ENCODE measurements around the gene POLD2.

GRCh38 chr7:44162785-44163395 lies 39.5 kb upstream of the POLD2 start:
- TF ChIP-seq, protein P1, sequence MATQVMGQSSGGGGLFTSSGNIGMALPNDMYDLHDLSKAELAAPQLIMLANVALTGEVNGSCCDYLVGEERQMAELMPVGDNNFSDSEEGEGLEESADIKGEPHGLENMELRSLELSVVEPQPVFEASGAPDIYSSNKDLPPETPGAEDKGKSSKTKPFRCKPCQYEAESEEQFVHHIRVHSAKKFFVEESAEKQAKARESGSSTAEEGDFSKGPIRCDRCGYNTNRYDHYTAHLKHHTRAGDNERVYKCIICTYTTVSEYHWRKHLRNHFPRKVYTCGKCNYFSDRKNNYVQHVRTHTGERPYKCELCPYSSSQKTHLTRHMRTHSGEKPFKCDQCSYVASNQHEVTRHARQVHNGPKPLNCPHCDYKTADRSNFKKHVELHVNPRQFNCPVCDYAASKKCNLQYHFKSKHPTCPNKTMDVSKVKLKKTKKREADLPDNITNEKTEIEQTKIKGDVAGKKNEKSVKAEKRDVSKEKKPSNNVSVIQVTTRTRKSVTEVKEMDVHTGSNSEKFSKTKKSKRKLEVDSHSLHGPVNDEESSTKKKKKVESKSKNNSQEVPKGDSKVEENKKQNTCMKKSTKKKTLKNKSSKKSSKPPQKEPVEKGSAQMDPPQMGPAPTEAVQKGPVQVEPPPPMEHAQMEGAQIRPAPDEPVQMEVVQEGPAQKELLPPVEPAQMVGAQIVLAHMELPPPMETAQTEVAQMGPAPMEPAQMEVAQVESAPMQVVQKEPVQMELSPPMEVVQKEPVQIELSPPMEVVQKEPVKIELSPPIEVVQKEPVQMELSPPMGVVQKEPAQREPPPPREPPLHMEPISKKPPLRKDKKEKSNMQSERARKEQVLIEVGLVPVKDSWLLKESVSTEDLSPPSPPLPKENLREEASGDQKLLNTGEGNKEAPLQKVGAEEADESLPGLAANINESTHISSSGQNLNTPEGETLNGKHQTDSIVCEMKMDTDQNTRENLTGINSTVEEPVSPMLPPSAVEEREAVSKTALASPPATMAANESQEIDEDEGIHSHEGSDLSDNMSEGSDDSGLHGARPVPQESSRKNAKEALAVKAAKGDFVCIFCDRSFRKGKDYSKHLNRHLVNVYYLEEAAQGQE (IDR thresholded peaks at IDR 0.05; ENCODE audit: borderline replicate concordance), result no peak
- TF ChIP-seq TAF1 (IDR thresholded peaks at IDR 0.05; ENCODE audit: low read depth), result no peak
- no peak for TF ChIP-seq POLR2AphosphoS5 (IDR thresholded peaks at IDR 0.05)
